HG02981 (cell line): Measurements from ENCODE around the gene CCDC136.

Source experiments
- ATAC-seq: cut with Tn5 transposase; IDR thresholded peaks from one replicate; pipeline ENCODE4 v1.9.1; 2021; ENCODE audit warnings: mild to moderate bottlenecking, moderate library complexity; ENCODE audit not compliant: unreplicated experiment

The CCDC136 gene

DNA sequence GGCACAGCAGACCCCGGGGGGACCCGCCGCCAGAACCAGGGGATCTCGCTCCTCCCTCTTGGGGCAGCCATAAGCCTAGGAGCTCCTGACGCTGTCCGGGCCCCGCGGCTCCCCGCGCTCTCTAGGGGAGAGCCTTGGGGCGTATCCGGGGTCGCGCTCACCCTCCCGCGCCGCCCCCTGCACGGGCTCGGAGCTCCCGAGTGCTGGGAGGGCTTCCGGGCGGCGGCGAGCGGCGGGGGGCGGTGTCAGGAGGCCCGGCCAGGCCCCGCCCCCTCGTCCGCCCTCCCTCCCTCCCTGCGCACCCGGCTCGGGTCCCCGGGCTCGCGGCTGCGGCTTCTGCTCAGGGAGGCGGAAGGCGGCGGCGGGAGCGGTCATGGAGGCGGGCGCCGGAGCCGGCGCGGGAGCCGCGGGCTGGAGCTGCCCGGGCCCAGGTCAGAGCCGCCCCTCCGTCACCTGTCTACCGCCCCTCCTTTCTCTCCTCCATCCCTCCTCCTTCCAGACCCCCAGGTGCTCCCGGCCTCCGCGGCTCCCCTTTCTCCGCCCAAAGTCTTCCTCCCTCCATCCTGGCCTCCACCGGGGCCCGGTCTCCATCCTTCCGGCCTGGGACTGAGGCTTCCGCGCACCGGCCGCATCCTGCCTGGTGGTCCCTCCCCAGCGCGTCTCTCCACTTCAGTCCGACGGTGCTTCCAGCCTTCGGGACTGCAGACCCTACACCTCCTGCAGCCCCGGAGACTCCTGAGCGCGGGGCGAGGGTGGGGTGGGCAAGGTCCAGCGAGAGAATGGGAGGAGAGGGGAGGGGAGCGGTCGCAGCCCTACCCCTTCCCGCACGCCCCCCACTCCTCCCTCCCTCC is at the start of gene CCDC136:
CCDC136 (plus strand) TSS at position 848 of the 851 bp plus-strand sequence. CDS start 444 bp downstream, outside the sequence.
- ATAC-seq: peak; percentile 75

DNA sequence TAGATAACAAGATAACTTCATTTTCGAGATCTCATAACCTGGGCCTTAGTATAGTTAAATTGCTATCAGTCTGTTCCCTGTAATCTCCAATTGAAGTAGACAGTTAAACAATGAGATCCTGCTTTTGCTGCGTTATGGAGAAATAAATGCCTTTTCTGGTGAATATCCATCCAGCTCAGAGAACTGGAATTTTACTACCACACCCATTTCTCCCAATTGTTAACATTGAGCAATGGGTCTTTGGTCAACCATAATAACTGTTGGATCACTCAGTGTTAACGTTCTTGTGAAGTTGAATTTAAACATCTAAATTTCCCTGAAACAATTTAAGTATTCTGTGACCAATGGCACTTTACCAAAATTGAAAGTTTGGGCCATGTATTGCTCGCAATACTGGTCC is 49.6 kb upstream of the CCDC136 start:
- ATAC-seq: no peak

GRCh38 chr7:128743112-128743772 is 48.5 kb upstream of the CCDC136 start:
- ATAC-seq: no peak

GRCh38 chr7:128744366-128744905 is 47.3 kb upstream of the CCDC136 start:
- ATAC-seq: no peak

DNA sequence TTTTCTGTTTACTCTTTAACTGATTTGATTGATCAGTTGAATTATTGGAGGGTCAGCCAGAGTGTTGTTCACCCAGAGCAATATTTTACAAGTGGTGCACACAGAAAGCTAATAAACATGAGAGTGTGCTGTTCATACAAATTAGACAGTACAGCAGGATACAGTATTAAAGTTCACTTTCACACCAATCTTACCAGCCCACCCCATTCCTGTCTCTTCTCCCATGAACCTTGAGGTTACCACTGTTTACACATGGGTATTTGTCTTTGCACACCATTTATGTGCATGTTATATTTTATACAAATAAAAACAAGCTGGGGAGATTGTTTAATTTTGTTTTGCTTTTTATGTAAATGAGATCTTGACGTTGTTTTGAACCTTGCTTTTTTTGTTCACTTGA is 46.1 kb upstream of the CCDC136 start:
- ATAC-seq: no peak

GRCh38 chr7:128747327-128748079 is 44.3 kb upstream of the CCDC136 start:
- no peak for ATAC-seq

- ATAC-seq: no peak
Observed at GRCh38 chr7:128752251-128752650, 39.5 kb upstream of the CCDC136 start.

DNA sequence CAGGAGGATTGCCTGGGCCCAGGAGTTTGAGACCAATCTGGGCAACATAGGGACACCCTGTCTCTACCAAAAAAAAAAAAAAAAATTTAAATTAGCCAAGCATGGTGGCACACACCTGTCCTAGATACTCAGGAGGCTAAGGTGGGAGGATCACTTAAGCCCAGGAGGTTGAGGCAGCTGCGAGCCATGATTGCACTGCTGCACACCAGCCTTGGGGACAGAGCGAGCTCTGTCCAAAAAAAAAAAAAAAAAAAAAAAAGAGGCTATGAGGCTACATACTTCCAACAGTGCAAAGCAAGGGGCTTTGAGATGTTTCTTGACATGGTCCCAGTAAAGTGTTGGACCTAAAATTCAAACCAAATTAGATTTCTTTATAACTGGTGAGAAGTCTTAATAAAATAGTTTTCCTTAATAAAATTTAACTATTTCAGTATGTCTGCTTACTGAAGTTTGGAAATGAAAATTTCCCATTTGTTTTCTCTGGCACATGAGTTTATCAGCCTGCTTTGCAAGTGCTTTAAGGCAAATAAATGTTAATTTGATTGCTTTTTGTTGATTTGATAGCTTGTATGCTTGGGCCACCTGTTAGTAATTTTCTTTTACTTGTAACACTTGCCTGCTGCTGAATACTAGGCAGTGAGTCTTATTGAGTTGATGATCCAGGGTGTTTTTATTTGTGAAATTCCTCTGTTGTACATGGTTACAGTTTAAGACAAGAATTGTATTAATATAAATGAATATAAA is 36.5 kb upstream of the CCDC136 start:
- no peak for ATAC-seq

- ATAC-seq: no peak
Observed at GRCh38 chr7:128755819-128756476, 35.8 kb upstream of the CCDC136 start.

GRCh38 chr7:128757203-128757602 is 34.6 kb upstream of the CCDC136 start:
- ATAC-seq: no peak

- no peak for ATAC-seq
Observed at GRCh38 chr7:128758553-128758952, 33.2 kb upstream of the CCDC136 start.

DNA sequence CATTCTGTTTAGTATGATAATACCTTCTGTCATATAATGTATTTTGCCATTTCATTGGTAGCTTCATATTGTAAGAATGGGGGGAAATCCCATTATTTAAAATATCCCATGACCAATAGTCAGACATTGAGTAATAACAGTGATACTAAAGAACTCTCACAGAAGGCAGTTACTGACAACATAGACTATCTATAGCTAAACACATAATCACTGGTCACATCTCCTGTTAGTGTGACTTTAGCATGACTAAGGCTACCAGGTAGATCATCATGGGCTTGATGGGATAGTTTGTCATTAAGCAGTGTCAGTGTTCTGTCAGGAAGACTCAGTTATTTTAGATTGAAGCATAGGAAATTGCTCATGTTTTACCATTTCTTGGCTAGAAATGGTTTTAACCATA is 32.5 kb upstream of the CCDC136 start:
- no peak for ATAC-seq

- ATAC-seq: no peak
Observed at GRCh38 chr7:128763541-128763940, 28.2 kb upstream of the CCDC136 start.

DNA sequence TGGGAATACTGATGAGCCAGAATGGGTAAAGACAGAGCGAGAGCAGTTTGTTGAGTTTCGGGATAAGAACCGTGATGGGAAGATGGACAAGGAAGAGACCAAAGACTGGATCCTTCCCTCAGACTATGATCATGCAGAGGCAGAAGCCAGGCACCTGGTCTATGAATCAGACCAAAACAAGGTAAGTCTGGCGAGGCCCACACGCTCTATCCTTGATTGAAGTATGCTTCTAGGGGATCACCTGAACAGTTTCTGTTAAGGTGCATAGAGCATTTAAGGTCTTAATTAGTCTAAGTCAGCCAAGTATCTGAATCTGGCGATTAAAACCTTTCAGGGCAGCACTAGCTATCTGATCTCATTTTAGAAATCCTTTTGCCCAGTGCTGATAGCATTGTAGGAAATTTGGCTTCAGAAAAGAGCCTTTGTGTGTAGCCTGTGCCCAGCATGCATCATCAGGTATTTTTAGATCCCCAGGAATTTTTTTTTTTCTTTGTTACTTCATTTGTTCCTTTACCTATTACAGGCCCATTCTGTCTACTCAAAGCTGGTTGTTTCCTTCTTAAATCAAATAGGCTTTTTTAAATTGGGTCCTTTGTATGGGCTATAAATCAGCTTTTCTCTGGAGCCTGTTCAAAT is 24.2 kb upstream of the CCDC136 start:
- ATAC-seq: no peak

DNA sequence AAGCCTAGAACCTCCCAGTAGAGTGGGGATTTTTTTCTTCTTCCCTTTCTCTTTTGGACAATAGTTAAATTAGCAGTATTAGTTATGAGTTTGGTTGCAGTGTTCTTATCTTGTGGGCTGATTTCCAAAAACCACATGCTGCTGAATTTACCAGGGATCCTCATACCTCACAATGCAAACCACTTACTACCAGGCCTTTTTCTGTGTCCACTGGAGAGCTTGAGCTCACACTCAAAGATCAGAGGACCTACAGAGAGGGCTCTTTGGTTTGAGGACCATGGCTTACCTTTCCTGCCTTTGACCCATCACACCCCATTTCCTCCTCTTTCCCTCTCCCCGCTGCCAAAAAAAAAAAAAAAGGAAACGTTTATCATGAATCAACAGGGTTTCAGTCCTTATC is 21.5 kb upstream of the CCDC136 start:
- ATAC-seq: no peak

DNA sequence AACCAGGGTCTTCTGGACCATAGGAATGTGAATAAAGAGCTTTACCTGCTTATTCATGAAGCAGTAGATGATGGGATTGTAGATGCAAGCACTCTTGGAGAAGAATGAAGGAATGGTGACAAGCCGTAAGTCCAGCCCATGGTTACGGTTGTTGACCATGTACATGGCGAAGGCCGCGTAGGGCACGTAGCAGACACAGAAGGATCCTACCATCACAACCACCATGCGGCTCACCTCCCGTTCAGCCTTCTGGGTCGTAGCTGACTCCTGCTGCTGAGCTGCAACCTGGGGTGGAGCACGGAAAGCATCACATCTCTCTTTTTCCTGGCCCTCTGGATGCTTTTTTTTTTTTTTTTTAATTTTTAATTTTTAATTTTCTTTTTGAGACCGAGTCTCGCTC is 18.2 kb upstream of the CCDC136 start:
- no peak for ATAC-seq

DNA sequence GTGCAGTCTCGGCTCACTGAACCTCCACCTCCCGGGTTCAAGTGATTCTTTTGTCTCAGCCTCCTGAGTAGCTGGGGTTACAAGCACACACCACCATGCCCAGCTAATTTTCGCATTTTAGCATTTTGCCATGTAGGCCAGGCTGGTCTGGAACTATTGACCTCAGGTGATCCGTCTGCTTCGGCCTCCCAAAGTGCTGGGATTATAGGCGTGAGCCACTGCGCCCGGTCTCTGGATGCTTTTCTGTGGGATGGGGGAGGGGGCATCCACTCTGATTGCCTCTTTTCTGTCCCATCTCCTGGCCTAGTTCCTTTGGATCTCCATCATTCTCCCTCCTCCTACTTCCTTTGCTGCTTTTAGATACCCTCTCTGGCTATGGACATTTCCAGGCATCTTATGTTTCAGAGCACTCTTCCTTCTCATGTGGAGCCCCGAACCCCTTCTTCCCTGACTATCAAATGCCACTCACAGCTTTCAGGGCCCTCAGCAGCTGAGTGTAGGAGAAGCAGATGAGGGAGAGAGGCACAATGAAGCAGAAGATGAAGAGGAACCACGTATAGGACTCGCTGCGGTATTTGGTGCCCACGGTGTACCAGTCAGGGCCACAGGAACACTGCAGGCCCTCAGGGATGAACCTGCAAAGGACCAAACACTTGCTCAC is 17.6 kb upstream of the CCDC136 start:
- no peak for ATAC-seq

DNA sequence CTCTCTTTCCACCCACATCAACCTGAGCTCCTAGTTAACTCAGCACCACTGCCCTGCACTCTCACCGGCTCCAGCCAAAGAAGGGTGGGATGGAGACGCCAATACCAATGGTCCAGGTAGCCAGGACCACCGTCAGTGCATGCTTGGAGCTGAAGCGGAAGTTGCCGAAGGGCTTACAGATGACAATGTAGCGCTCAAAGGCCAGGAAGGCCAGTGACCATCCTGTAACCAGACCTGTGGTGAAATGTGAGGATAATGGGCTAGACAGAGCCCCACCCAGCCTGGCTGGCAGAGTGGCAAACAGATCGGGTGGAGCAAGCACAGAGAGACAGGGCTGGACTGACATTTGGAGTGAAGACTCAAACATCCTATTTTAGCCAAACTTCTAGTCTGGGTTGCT is 16.8 kb upstream of the CCDC136 start:
- ATAC-seq: no peak
